HG03460 (cell line): ENCODE measurements around the gene TAF12.
A peak's percentile ranks its signal among the peaks of the same experiment; 100 is the strongest.
"Not testable (repeated sequence)": the region's sequence is repeated elsewhere in the genome, so short reads cannot be mapped to it uniquely, and the experiment has no call there.

Source experiments
- ATAC-seq: cut with Tn5 transposase; IDR thresholded peaks from one replicate; pipeline ENCODE4 v1.9.1; 2021; ENCODE audit not compliant: unreplicated experiment

Gene TAF12

DNA sequence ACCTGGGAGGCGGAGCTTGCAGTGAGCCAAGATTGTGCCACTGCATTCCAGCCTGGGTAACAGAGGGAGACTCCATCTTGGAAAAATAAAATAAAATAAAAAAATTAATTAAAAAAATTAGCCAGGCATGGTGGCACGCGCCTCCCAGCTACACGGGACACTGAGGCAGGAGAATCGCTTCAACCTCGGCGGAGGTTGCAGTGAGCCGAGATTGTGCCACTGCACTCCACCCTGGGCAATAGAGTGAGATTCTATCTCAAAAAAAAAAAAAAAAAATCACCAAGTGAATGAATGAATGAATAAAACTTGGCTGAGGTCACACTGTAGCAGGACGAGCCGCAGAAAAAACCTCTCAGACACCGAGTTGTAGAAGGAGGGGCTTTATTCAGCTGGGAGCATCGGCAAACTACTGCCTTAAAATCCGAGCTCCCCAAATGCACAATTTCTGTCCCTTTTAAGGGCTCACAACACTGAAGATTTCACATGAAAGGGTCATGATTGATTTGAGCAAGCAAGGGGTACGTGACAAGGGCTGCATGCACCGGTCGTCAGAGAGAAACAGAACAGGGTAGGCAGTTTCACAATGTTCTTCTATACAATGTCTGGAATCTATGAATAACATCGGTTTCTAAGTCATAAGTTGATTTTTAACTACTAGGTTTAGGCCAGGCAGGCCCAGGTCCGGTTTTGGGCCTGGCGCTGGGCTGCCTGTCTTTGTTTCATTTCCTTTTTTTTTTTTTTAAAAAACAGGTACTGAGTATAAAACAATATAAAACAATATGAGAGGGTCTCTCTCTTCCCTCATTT, 56.1 kb downstream of the TAF12 start:
- ATAC-seq = not testable (repeated sequence)

DNA sequence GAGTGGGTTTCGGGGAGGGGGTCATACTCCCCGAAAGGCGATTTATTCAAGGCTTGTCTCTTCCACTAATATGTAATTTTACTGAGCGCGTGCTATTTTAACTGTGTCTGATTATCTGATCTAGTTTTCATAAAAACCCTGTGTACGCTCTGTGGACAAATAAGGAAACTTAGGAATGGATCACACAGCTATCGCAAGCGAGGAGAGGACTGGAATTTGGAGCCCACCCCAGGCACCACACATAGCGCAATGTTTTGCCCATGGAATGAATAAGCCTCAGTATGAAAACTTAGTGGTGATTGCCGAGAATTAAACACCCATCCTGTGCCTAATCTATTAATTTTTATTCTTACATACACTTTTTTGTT, 60.6 kb downstream of the TAF12 start:
- no peak for ATAC-seq

DNA sequence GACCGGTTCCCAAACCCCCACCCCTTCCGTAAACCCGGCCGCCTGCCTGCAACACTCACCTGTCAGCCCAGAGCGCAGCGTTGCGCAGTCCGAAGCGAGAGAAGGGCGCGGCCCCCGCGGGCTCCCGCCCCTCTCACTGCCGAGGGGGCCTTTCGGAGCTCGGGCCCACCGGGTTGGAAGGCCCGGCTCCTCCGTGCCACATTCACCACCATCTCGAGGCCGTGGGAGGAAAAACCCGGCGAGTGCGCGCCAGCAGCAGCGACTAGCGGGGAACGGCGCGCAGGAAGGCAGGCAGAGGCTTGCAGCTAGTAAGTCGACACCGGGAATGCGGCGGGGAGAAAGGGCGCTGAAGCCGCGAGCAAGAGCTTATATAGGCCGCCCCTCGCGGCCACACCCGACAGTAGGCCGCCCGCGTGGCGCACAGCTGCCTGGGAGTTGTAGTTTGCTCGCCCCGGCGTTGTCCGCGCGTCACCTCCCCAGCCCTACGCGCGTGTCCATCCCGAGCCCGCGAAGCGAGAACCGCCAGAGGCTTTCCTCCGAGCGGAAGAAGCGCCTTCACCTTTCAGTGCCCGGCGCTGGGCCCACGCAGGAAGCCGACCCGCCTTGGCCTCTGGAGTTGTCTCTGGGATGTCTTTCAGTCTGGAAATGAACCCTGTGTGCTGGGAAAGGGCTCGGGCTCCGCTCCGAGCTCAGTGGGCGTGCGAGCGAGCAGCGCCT, 61.2 kb downstream of the TAF12 start:
- peak; percentile 78 for ATAC-seq

DNA sequence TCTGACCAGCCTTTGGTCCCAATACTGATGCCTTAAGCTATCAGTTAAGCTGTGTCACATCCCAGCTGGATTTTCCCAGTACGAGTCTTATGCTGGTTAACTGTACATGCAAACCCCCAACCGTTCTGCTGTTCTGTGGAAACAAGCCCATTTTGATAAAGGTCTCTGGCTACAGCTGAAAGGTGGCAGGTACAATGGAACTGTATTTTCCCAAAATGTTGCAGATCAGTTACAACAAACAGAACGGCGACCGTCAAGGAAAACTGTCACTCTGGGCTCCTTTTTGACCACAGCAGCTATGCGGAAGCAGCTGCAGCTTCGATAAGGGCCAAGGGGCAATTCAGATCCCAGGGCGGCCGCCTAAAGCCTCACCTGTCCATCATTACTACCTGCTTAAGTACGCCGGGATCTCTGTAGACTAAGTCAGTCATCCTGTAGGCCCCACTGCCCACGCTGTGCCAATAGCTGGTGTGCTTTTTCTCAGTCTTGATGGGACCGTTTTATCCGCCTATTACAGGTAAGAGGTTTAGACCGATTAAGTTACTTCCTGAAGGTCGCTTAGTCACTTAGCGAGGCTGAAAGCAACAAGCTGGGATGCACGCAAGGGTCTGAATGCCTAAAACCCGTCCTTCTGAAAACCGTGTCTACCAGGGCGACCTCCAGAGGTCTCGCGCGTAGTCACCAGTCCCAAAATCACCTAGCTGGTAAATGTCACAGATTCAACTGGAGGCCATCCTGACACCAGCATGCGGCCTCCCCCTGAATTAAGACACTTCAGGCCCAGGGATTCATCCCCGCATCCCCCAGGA, 61.9 kb downstream of the TAF12 start:
- peak; percentile 22 for ATAC-seq

DNA sequence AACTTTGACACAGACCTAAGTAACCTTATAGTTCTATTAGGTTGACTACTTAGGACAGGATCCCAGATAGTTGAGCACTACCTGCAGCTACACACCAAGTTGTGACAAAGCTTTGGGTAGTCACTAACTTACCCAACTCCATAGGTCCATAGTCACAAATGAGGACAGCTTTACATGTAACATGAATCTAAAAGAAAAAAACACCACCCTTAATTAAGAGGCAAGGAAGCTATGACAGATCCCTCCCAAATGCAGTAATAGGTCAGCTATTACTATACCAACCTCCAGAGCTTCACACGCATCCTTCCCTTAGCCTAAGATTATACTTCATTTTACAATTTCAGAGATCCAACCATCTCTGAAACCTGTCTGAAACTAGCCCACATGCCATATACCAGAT, 63.5 kb downstream of the TAF12 start:
- no peak for ATAC-seq

DNA sequence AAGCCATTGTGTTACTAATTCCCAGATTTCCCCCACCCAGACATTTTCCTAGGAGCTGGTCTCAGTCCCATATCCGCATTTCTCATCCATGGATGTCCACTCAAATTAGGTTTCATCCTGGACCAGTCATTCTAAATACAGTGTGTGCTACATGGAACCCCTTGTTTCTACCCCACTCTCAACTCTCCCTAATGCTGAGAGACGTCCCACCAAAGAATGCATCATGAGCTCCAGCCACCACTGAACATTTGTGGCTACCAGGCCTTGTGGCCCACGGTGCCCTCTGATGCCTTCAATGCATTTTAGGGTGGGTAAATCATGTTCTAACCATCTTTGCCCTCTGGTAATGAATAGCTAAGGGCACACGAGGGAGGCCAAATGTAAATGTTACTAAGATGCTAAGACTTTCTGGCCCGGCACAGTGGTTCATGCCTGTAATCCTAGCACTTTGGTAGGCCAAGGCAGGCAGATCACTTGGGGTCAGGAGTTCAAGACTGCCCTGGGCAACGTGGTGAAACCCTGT, 64.1 kb downstream of the TAF12 start:
- no peak for ATAC-seq

DNA sequence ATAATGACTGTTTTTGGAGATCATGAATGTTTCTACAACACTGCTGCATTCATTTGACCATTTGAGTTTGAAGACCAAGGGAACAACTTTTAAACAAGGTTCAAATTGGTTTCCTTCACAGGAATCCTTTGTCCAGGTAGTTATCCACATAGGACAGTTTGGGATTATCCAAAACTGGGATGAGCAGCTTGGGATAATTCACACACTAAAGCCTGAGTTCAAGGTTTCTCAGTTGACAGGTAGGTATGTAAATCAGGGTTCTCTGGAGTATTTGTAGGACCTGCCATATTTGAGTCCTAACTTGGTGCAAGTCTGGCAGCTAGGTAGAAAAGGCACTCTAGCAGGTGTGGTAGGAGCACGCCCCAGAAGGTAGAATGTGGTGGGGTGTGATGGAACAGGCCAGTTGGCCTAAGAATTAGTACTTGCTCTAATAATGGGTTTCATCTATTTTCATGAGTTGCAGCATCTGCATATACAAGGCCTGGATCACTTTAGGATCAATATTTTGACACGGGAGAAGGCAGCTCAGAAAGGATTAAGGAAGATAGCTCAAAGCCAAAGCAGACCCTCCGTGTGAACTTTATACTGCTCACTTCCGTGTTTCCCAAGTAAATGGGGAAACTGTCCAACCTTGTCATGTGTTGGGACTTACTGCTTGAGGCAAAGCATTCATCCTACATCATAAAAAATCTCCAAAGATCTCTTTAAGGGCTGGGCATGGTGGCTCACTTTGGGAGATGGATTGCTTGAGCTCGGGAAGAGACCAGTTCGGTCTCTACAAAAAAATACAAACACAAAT, 64.9 kb downstream of the TAF12 start:
- no peak for ATAC-seq

DNA sequence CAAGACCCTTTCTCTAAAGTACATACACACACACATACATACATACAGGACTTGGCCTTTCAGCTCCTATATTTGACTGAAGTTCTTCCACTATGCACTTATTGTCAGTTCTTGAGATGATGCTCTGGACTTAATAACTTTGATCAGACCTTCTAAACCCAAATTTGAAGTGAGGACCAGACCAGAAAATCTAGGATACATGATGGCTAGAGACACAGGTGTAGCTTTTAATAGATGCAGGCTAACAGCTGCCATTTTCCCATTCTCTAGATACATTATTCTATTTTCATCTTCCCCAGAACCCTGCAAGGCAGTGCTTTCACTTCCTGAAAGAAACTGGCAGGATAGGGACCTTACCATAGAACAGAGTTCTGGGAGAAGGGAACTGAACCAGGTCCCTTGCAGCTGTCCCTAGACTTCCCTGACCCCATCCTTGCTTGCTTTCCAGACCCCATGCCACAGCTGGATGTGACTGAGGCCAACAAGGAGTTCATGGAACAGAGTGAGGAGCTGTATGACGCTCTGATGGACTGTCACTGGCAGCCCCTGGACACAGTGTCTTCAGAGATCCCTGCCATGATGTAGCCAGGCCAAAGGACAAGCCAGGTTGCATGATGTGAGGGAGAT, 65.7 kb downstream of the TAF12 start:
- ATAC-seq = no peak

DNA sequence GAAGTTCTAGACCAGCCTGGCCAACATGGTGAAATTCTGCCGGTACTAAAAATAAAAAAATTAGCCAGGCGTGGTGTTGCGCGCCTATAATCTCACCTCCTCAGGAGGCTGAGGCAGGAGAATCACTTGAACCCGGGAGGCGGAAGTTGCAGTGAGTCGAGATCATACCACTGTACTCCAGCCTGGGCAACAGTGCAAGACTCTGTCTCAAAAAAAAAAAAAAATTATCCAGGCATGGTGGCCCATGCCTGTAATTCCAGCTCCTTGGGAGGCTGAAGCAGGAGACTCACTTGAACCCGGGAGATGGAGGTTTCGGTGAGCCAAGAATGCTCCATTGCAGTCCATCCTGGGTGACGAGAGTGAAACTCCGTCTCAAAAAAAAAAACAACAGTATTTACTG, 69.3 kb downstream of the TAF12 start:
- no peak for ATAC-seq

DNA sequence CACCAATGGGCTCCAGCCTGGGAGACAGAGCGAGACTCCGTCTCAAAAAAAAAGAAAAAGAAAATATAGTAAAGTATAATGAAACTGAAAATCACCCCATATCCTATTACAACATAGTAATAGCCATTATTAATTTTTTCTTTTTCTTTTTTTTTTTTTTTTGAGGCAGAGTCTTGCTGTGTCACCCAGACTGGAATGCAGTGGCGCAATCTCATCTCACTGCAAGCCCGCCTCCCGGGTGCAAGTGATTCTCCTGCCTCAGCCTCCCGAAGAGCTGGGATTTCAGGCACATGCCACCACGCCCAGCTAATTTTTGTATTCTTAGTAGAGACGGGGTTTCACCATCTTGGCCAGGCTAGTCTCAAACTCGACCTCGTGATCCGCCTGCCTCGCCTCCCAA, 70.0 kb downstream of the TAF12 start:
- not testable (repeated sequence) for ATAC-seq

DNA sequence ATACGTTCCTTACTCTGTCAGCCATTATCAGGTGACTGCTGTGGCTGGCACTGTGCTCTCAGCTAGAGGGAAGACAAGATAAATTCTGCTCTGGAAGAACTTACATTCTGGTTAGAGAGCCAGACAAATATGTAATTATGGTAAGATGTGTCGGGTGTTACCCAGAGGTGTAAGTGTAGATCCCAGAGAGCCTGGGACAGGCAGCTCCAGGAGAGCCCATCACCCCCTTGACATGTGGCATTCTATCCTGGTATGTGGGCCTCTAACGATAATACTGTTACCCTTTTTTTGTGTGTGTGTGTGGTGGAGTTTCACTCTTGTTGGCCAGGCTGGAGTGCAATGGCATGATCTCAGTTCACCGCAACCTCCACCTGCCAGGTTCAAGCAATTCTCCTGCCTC, 71.0 kb downstream of the TAF12 start:
- no peak for ATAC-seq

DNA sequence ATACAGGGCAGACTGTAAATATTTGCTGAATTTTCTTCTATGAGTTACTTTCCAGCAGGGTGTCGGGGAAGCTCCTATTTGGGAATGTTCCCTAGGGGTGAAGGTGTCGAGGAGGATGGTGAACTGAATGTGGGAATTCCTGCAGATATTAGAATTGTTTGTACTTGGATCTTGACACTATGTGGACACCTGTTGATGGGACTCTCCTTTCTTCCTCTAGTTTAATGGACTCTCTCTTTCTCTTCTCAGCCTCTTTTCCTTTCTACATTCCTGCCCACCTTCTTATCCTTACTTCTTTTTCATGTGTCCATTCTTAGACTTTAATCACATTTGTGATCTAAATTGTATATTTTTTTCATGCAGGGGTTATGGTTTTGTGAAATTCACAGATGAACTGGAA, 75.9 kb downstream of the TAF12 start:
- no peak for ATAC-seq

DNA sequence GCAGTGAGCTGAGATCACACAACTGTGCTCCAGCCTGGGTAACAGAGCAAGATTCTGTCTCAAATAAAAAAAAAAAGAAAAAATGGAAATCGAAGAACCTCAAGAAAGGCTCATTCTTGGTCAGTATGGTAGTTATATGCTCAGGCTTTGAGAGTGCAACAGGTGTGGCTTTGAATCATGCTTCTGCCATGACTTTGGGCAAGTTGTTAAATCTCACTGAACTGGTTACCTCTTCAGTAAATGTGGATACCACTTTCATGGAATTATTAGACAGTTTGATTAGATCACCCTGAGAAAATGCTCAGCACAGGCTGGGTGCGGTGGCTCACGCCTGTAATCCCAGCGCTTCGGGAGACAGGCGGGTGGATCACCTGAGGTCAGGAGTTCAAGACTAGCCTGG, 77.1 kb downstream of the TAF12 start:
- no peak for ATAC-seq

DNA sequence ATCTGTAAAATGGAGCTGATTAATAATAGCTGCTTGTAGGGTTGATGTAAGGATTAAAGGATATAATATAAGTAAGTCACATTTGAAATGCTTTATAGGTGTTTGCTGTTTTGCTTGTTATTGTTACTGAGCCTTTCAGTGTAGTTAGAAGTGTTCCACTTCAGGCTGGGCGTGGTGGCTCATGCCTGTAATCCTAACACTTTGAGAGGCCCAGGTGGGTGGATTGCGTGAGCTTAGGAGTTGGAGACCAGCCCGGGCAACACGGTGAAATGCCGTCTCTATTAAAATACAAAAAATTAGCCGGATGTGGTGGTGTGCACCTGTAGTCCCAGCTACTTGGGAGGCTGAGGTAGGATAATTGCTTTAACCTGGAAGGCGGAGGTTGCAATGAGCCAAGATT, 77.8 kb downstream of the TAF12 start:
- no peak for ATAC-seq

DNA sequence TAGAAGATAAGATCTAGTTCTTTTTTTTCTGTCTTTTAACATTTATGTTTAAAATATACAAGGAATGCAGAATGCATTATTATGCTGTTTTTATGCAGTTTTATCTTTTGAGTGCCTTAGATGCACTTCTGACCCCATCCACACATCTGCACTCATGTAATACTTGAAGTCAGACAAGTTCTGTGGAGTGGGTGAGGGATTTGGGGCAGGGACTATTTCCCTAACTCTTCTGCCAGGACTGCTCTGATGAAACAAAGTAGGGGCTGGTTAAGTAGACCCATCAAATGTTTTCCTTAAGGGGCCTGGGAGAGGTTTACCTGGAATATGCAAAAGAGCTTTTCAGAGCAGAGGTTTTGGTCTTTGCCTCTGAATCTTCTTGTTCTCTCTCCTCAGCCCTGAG, 78.6 kb downstream of the TAF12 start:
- no peak for ATAC-seq

DNA sequence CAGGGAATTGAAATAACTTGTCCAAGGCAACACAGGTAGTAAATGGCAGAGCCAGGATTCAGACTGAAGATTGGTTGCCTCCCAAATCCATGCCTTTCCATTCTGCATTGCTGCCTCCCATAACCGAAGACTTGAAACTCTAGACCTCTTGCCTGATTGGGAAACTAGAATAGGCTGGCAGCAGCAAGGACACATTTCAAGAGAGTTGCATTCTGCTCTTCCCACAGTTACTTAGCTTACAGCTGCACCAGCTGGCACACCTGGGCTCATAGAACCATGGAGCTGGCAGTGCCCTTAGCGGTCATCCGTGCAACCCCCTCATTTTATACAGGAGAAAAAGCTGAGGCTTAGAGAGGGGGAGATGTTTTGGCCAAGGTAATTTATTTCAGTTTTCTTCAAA, 82.0 kb downstream of the TAF12 start:
- no peak for ATAC-seq
